ENCODE measurements around the gene FBXO8. TPM values are rescaled to one million over a fixed set of nuclear protein-coding genes. Genes with fewer than 3 reads are reported as not detected.
A peak's percentile ranks its signal among the peaks of the same experiment; 100 is the strongest.

The FBXO8 gene
- total RNA-seq, 1 experiment from 2014 or later = 8.9 TPM

DNA sequence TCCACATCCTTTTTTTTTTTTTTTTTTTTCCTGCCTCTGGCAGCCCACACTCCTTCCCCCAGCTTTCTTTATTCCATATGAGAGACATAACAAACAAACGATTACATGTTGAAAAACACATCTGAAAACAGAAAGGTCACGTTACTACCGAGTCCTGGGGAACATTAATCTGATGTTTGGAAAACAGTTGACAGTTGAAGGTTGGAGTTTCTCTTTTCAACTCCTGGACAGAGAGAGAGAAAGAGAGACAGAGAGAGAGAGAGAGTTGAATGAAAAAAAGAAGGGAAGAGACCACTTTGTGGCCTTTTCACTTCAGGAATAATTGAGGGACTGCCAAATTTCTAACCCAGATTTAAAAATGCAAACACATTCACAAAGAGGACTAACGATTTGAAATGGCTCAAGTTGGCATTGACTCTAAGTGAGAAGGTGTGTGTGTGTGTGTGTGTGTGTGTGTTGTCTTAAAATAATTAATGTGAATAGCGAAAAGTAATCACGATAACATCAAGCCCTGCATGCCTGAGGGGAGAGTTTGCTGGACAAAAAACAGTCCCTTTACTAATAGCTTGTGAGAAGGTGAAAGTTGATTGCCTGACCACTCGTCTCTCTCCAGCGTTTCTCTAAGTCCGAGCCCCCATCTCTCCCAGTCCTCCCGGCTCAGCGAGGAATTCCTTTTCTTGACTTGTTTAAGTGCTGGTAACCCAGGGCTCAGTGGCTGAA, 67.3 kb downstream of the FBXO8 start:
- H2BK120ac ChIP-seq (ENCODE audit: low read depth, low read length, poor library complexity, severe bottlenecking) = no peak overlapping the region
- no peak overlapping the region; a peak in 1 of 7 replicates for H3K27ac Mint-ChIP-seq
- no peaks in the 10 kb centered on the region for H3K36me3 Mint-ChIP-seq (ENCODE audit: insufficient read depth in 1 of 3, low read depth in 3 of 3)
- H3K79me1 ChIP-seq (ENCODE audit: insufficient read depth, low read depth, low read length, poor library complexity, severe bottlenecking) = no peaks in the 10 kb centered on the region
- no peak overlapping the region for H3K18ac ChIP-seq (ENCODE audit: insufficient read length, low read depth, low read length)
- no peak overlapping the region for H3K27ac ChIP-seq (ENCODE audit: insufficient read length, low read depth, low read length)
- H2BK15ac ChIP-seq (ENCODE audit: low read depth, low read length) = no peak overlapping the region
- peak overlapping the region; percentile 80 for H3K4me2 ChIP-seq (ENCODE audit: insufficient read depth, insufficient read length, low read length)
- no peak overlapping the region for H4K5ac ChIP-seq (ENCODE audit: insufficient read length, low read depth, low read length)
- peak overlapping the region in 1 of 2 experiments; percentile 83; a peak in 3 of 5 replicates for H3K4me3 Mint-ChIP-seq
- WGBS (ENCODE audit: extremely low coverage, insufficient read length, low lambda C conversion rate) = no CpG with 5 or more reads among the region's 11 CpGs
- H3K79me2 ChIP-seq (ENCODE audit: insufficient read depth, low read length) = no peaks in the 10 kb centered on the region
- no peak for DNase-seq
- no peak overlapping the region for H3K56ac ChIP-seq (ENCODE audit: insufficient read length, low read depth, low read length)
- H3K9ac ChIP-seq (ENCODE audit: extremely low read depth, insufficient read length, low read length) = no peak overlapping the region
- peaks cover 6% of the 10 kb centered on the region for H4K20me1 ChIP-seq (ENCODE audit: control insufficient read depth, insufficient read depth, insufficient read length)
- H3T11ph ChIP-seq (ENCODE audit: low read length) = no peak overlapping the region
- peaks cover 3 to 4% of the 10 kb centered on the region in 2 experiments; a peak in 2 of 5 replicates for H3K9me3 Mint-ChIP-seq
- peaks cover 16% of the 10 kb centered on the region for H3K23me2 ChIP-seq (ENCODE audit: insufficient read length, low read depth, low read length, poor library complexity, severe bottlenecking)
- peaks cover 56 to 57% of the 10 kb centered on the region in 2 experiments for H3K4me1 Mint-ChIP-seq
- H3K4me1 ChIP-seq (ENCODE audit: insufficient read depth, low read length) = peaks cover 2% of the 10 kb centered on the region; the same call in 1 of the 2 replicates
- no peak overlapping the region for H3K4ac ChIP-seq (ENCODE audit: low read depth, low read length)
- H4K8ac ChIP-seq (replicated peaks; ENCODE audit: insufficient read length, low read depth, low read length) = no peak overlapping the region
- H3K23ac ChIP-seq (ENCODE audit: insufficient read length, low read depth, low read length) = no peak overlapping the region
- H4K91ac ChIP-seq (ENCODE audit: insufficient read length, low read depth, low read length) = no peak overlapping the region
- no peak overlapping the region for H2BK5ac ChIP-seq (ENCODE audit: insufficient read length, low read length)
- peaks cover 100% of the 10 kb centered on the region for H3K27me3 Mint-ChIP-seq (ENCODE audit: low read depth)
- H2BK20ac ChIP-seq (ENCODE audit: low read depth, low read length, poor library complexity, severe bottlenecking) = no peak overlapping the region
- H2BK12ac ChIP-seq (ENCODE audit: insufficient read length, low read depth, low read length) = no peak overlapping the region
- H3K14ac ChIP-seq (ENCODE audit: insufficient read depth, low read length) = no peak overlapping the region
- H3K9me3 ChIP-seq (ENCODE audit: control insufficient read depth, low read depth, low read length) = no peaks in the 10 kb centered on the region
- H2AFZ ChIP-seq (ENCODE audit: low read length) = no peak overlapping the region
- no peak overlapping the region for H2AK5ac ChIP-seq (ENCODE audit: insufficient read length, low read length)
- TF ChIP-seq, protein P1, sequence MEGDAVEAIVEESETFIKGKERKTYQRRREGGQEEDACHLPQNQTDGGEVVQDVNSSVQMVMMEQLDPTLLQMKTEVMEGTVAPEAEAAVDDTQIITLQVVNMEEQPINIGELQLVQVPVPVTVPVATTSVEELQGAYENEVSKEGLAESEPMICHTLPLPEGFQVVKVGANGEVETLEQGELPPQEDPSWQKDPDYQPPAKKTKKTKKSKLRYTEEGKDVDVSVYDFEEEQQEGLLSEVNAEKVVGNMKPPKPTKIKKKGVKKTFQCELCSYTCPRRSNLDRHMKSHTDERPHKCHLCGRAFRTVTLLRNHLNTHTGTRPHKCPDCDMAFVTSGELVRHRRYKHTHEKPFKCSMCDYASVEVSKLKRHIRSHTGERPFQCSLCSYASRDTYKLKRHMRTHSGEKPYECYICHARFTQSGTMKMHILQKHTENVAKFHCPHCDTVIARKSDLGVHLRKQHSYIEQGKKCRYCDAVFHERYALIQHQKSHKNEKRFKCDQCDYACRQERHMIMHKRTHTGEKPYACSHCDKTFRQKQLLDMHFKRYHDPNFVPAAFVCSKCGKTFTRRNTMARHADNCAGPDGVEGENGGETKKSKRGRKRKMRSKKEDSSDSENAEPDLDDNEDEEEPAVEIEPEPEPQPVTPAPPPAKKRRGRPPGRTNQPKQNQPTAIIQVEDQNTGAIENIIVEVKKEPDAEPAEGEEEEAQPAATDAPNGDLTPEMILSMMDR (conservative IDR thresholded peaks at IDR 0.05) = no peak
- peaks cover 72% of the 10 kb centered on the region for H3K27me3 ChIP-seq (ENCODE audit: insufficient read depth, low read length)
